Measurements from ENCODE around the gene UPF1. TPM values are rescaled to one million over a fixed set of nuclear protein-coding genes. Genes with fewer than 3 reads are reported as not detected.

The UPF1 gene
- total RNA-seq, 6 donors from 2014 or later = 68.9 to 157 (median 86.3) TPM

- H3K9me3 ChIP-seq = no peaks in the 10 kb centered on the region
- no peaks in the 10 kb centered on the region for H3K36me3 ChIP-seq
- H3K27me3 ChIP-seq = peaks cover 0 to 37% (median 30%) of the 10 kb centered on the region in 4 donors
- WGBS, 2 donors = 63 to 74% methylated on average over 5 of the region's 5 CpGs
- no peak overlapping the region for H3K4me3 ChIP-seq
- no peak for ATAC-seq (ENCODE audit: low FRiP score in 2 of 2)
- TF ChIP-seq EP300 (IDR thresholded peaks at IDR 0.05) (no peak), CTCF (IDR thresholded peaks at IDR 0.05) (no peak), POLR2A (IDR thresholded peaks at IDR 0.05) (no peak), POLR2AphosphoS5 (IDR thresholded peaks at IDR 0.05) (no peak)
- H3K4me1 ChIP-seq = peaks cover 19 to 29% (median 25%) of the 10 kb centered on the region in 4 donors
- no peak for DNase-seq
- H3K27ac ChIP-seq = no peak overlapping the region
These were observed 37.8 kb upstream of the UPF1 start for GRCh38 chr19:18794029-18794313.

DNA sequence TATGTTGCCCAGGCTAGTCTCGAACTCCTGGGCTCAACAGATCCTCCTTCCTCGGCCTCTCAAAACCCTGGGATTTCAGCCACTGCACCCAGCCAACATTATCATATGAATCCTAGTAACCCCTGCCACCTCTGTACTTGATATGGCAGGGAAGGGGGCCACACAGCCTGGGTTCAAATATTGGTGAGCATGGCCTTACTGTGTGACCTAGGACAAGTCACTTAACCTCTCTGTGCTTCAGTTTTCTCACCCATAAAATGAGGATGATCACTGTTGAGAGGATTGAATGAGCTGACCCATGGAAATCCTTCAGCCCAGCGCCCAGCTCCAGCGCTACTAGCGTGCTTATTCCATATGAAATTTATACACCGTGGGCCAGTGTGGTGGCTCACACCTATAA lies 37.1 kb upstream of the UPF1 start:
- Histone ChIP-seq H3K27ac (no peak overlapping the region), H3K4me3 (no peak overlapping the region), H3K9me3 (no peaks in the 10 kb centered on the region), H3K36me3 (no peaks in the 10 kb centered on the region), H3K27me3 (peaks cover 0 to 30% (median 23%) of the 10 kb centered on the region in 4 donors), H3K4me1 (peaks cover 13 to 22% (median 18%) of the 10 kb centered on the region in 4 donors)
- no peak for ATAC-seq (ENCODE audit: low FRiP score in 2 of 2)
- no peak for DNase-seq
- no peak for TF ChIP-seq POLR2A (IDR thresholded peaks at IDR 0.05)
- TF ChIP-seq POLR2AphosphoS5 (IDR thresholded peaks at IDR 0.05) = no peak
- no peak for TF ChIP-seq CTCF (IDR thresholded peaks at IDR 0.05)
- no peak for TF ChIP-seq EP300 (IDR thresholded peaks at IDR 0.05)
- WGBS, 2 donors = 92 to 95% methylated on average over 6 of the region's 6 CpGs

- DNase-seq = peak in 1 of 2 donors; percentile 85
- peak in 1 of 2 donors; percentile 75 for ATAC-seq (ENCODE audit: low FRiP score in 2 of 2)
- 19 to 50% methylated on average over 1 to 18 of the region's 21 CpGs for WGBS, 2 donors
- no peak overlapping the region for H3K27ac ChIP-seq
- H3K36me3 ChIP-seq = no peaks in the 10 kb centered on the region
- peaks cover 5 to 14% (median 10%) of the 10 kb centered on the region in 4 donors for H3K4me1 ChIP-seq
- H3K27me3 ChIP-seq = peaks cover 0 to 21% (median 15%) of the 10 kb centered on the region in 4 donors
- TF ChIP-seq CTCF (IDR thresholded peaks at IDR 0.05) (no peak), POLR2AphosphoS5 (IDR thresholded peaks at IDR 0.05) (no peak), POLR2A (IDR thresholded peaks at IDR 0.05) (no peak), EP300 (IDR thresholded peaks at IDR 0.05) (no peak)
- H3K4me3 ChIP-seq = no peak overlapping the region
- H3K9me3 ChIP-seq = no peaks in the 10 kb centered on the region
These were observed 36.2 kb upstream of the UPF1 start for GRCh38 chr19:18795540-18795939.

DNA sequence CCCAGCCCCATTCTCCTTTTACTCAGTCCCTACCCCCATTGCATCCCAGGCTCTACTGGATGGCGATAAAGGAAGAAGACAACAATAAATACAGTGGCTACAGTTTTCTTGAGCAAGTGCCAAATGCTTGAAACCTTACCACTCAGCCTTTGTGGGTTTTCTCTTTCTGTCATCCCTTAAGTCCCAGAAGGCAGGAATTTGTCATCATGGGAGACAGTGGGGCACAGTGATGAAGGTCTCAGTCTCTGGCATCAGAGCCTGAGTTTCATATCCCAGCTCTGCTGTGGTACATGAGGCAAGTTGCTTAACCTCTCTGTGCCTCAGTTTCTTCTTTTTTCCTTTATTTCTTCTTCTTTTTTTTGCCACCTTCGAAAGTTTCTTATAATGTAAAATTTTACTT lies 35.5 kb upstream of the UPF1 start:
- TF ChIP-seq POLR2A (IDR thresholded peaks at IDR 0.05) = no peak
- TF ChIP-seq EP300 (IDR thresholded peaks at IDR 0.05) = no peak
- TF ChIP-seq CTCF (IDR thresholded peaks at IDR 0.05) = no peak
- TF ChIP-seq POLR2AphosphoS5 (IDR thresholded peaks at IDR 0.05) = no peak
- ATAC-seq (ENCODE audit: low FRiP score in 2 of 2) (no peak), DNase-seq (no peak)
- 64 to 69% methylated on average over 2 of the region's 2 CpGs for WGBS, 2 donors
- Histone ChIP-seq H3K27me3 (peaks cover 0 to 14% (median 8%) of the 10 kb centered on the region in 4 donors), H3K4me3 (no peak overlapping the region), H3K9me3 (no peaks in the 10 kb centered on the region), H3K4me1 (peaks cover 0 to 7% (median 3%) of the 10 kb centered on the region in 4 donors), H3K27ac (no peak overlapping the region), H3K36me3 (no peaks in the 10 kb centered on the region)

Measured in upper lobe of left lung (tissue), 6 donors.